Panc1 (cell line): ENCODE measurements around the gene TNFRSF25. TPM values are rescaled to one million over a fixed set of nuclear protein-coding genes. Genes with fewer than 3 reads are reported as not detected.
A peak's percentile ranks its signal among the peaks of the same experiment; 100 is the strongest.

Source experiments
- ATAC-seq: fragments of 200-7000 bp; cut with Tn5 transposase; 2 replicates; pipeline ENCODE4 v1.9.1; 2020; ENCODE audit warnings: mild to moderate bottlenecking, moderate library complexity
- BruUV-seq: library from RNA; stranded (reverse); fragments of 400-500 nt; replicated peaks from 2 replicates; lab custom pipeline; 2021; lab: Mats Ljungman, UMichigan
- CTCF ChIA-PET: fragments of 300-600 bp; sonication (Branson Sonifier 250); formaldehyde crosslinking; loops from one replicate; lab custom pipeline; 2022; ENCODE audit warnings: antibody characterized with exemption; lab: Charles Lee
- POLR2A ChIA-PET: fragments of 300-600 bp; sonication (Branson Sonifier 250); formaldehyde crosslinking; loops from one replicate; lab custom pipeline; 2022; ENCODE audit warnings: antibody characterized with exemption; lab: Charles Lee
- DNase-seq: peaks from one replicate; pipeline ENCODE4 v3.0.0-alpha.2; 2010; ENCODE audit warnings: low read depth, low spot score
- H3K27ac ChIP-seq: 2 replicates; pipeline ENCODE4 v1.5.1; 2011; ENCODE audit warnings: mild to moderate bottlenecking, low read length, inconsistent platforms
- H3K27me3 ChIP-seq: fragments of 200-500 bp; sonication (Bioruptor generic); 2 replicates; pipeline ENCODE4 v1.6.0; 2014; ENCODE audit warnings: low read length, inconsistent platforms; ENCODE audit not compliant: control insufficient read depth, insufficient read depth
- H3K36me3 ChIP-seq: fragments of 200-500 bp; sonication (Bioruptor generic); 2 replicates; pipeline ENCODE4 v1.5.1; 2014; ENCODE audit warnings: inconsistent platforms, mild to moderate bottlenecking, low read length, moderate library complexity; ENCODE audit not compliant: control insufficient read depth, insufficient read depth
- H3K4me1 ChIP-seq: 2 replicates; pipeline ENCODE4 v1.5.1; 2011; ENCODE audit warnings: inconsistent platforms, mild to moderate bottlenecking, low read length, moderate library complexity; ENCODE audit not compliant: control insufficient read depth, insufficient read depth
- H3K4me3 ChIP-seq, 2 experiments: 2 replicates each; pipeline ENCODE4 v1.5.1; 2011 to 2012; ENCODE audit warnings: low read depth in 2 of 2, low read length in 2 of 2, mild to moderate bottlenecking in 2 of 2, inconsistent platforms in 1 of 2, moderate library complexity in 1 of 2
- H3K9me3 ChIP-seq: fragments of 200-500 bp; sonication (Bioruptor generic); 2 replicates; pipeline ENCODE4 v1.5.1; 2014; ENCODE audit warnings: low read depth, mild to moderate bottlenecking, inconsistent platforms, low read length, moderate library complexity; ENCODE audit not compliant: control insufficient read depth, insufficient read depth
- CTCF ChIP-seq: fragments of 450-650 bp; IDR thresholded peaks from 2 replicates; pipeline ENCODE4 v1.5.1; 2017; ENCODE audit warnings: mild to moderate bottlenecking
- POLR2AphosphoS5 ChIP-seq: IDR thresholded peaks from 2 replicates; pipeline ENCODE4 v1.6.1; 2012; ENCODE audit warnings: mild to moderate bottlenecking, low read depth, low read length, moderate library complexity
- REST ChIP-seq, 2 experiments: IDR thresholded peaks; 2 replicates each; pipeline ENCODE4 v1.6.1; 2011 to 2012; ENCODE audit warnings: low read depth in 2 of 2, control low read depth in 1 of 2, low read length in 1 of 2, mild to moderate bottlenecking in 1 of 2, moderate library complexity in 1 of 2; ENCODE audit not compliant: insufficient read depth in 1 of 2
- SIN3A ChIP-seq: IDR thresholded peaks from 2 replicates; pipeline ENCODE4 v1.6.1; 2012; ENCODE audit warnings: low read depth, mild to moderate bottlenecking, low read length, moderate library complexity, borderline replicate concordance; ENCODE audit not compliant: insufficient read depth
- TCF7L2 ChIP-seq: IDR thresholded peaks from 2 replicates; pipeline ENCODE4 v1.6.1; 2011; ENCODE audit warnings: mild to moderate bottlenecking, low read depth, low read length, inconsistent platforms
- in situ Hi-C: cut with HindIII; loops from 2 replicates; pipeline ENCODE4 v1.10.0; 2016; ENCODE audit warnings: low sequenced_read_pairs, low pct_unique_long_range_greater_than_20kb
- intact Hi-C: fragments of 100-400 bp; cut with micrococcal nuclease; formaldehyde crosslinking; loops from one replicate; pipeline ENCODE4 v1.10.0; 2022; ENCODE audit not compliant: unreplicated experiment
- total RNA-seq: library from RNA; stranded (reverse); gene quantifications from one replicate; pipeline ENCODE4 v1.2.1, GENCODE V29; 2021; ENCODE audit not compliant: unreplicated experiment

Gene TNFRSF25
- total RNA-seq, 1 experiment from 2014 or later, result 7.0 TPM

- ATAC-seq, result no peak
- in situ Hi-C loops, result no loop called here
These were observed 17.2 kb upstream of the TNFRSF25 start for GRCh38 chr1:6483017-6483760.

GRCh38 chr1:6481820-6482219, 15.8 kb upstream of the TNFRSF25 start:
- H3K27ac ChIP-seq, result no peak overlapping the region
- in situ Hi-C loops, result no loop called here
- intact Hi-C loops, result no loop called here

More at GRCh38 chr1:6483017-6483760, 17.2 kb upstream of the TNFRSF25 start:
- TF ChIP-seq SIN3A (no peak), REST (IDR thresholded peaks at IDR 0.05; ENCODE audit: insufficient read depth in 1 of 2, low read depth in 2 of 2, low read length in 1 of 2) (no peak), CTCF (peak; percentile 44), POLR2AphosphoS5 (no peak), TCF7L2 (no peak)
- no peaks in the 10 kb centered on the region for H3K27me3 ChIP-seq
- POLR2A ChIA-PET, result no interaction called here
- H3K36me3 ChIP-seq, result no peaks in the 10 kb centered on the region
- intact Hi-C loops, result no loop called here
- H3K9me3 ChIP-seq, result no peaks in the 10 kb centered on the region
- H3K4me1 ChIP-seq, result peaks cover 9% of the 10 kb centered on the region
- no peak overlapping the region for H3K27ac ChIP-seq
- H3K4me3 ChIP-seq, result no peak overlapping the region
- CTCF ChIA-PET, result no interaction called here
- DNase-seq, result no peak
- no TSS peak for BruUV-seq

More at GRCh38 chr1:6481820-6482219, 15.8 kb upstream of the TNFRSF25 start:
- CTCF ChIA-PET, result interaction anchor here (0.6 to 0.7 kb wide), 4 partner anchors 8 to 398 kb away, joined by 3 to 5 read pairs (median 4); no protein-coding TSS in a partner anchor
- no peak overlapping the region for H3K4me3 ChIP-seq
- DNase-seq (no peak), ATAC-seq (no peak)
- POLR2A ChIA-PET, result no interaction called here
- H3K9me3 ChIP-seq, result no peaks in the 10 kb centered on the region
- no peaks in the 10 kb centered on the region for H3K36me3 ChIP-seq
- H3K4me1 ChIP-seq, result peaks cover 7% of the 10 kb centered on the region
- BruUV-seq, result no TSS peak
- no peaks in the 10 kb centered on the region for H3K27me3 ChIP-seq
- no peak for TF ChIP-seq CTCF
- no peak for TF ChIP-seq TCF7L2
- TF ChIP-seq SIN3A, result no peak
- TF ChIP-seq POLR2AphosphoS5, result no peak
- TF ChIP-seq REST (IDR thresholded peaks at IDR 0.05; ENCODE audit: insufficient read depth in 1 of 2, low read depth in 2 of 2, low read length in 1 of 2), result no peak
